HG02970 (cell line): ENCODE data around the gene HEPH.
"Not testable (repeated sequence)": the region's sequence is repeated elsewhere in the genome, so short reads cannot be mapped to it uniquely, and the experiment has no call there.

Experiments used
- ATAC-seq: cut with Tn5 transposase; IDR thresholded peaks from one replicate; pipeline ENCODE4 v1.9.1; 2021; ENCODE audit warnings: mild to moderate bottlenecking, moderate library complexity, moderate number of reproducible peaks; ENCODE audit not compliant: unreplicated experiment, low FRiP score

Gene HEPH

GRCh38 chrX:66163849-66164411, at the start of gene HEPH:
Gene HEPH (plus strand): TSS chrX:66164247. CDS start chrX:66170571, 6,324 bp downstream.
- ATAC-seq = no peak

- not testable (repeated sequence) for ATAC-seq
These were observed 45.3 kb upstream of the HEPH start for GRCh38 chrX:66118722-66119121.

DNA sequence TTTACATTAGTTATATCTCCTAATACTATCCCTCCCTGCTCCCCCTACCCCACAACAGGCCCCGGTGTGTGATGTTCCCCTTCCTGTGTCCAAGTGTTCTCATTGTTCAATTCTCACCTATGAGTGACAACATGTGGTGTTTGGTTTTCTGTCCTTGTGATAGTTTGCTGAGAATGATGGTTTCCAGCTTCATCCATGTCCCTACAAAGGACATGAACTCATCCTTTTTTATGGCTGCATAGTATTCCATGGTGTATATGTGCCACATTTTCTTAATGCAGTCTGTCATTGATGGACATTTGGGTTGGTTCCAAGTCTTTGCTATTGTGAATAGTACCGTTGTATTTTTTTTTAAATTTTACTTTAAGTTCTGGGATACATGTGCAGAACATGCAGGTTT, 42.7 kb upstream of the HEPH start:
- ATAC-seq = not testable (repeated sequence)

GRCh38 chrX:66126662-66127061, 37.4 kb upstream of the HEPH start:
- no peak for ATAC-seq

GRCh38 chrX:66130469-66130868, 33.6 kb upstream of the HEPH start:
- no peak for ATAC-seq

DNA sequence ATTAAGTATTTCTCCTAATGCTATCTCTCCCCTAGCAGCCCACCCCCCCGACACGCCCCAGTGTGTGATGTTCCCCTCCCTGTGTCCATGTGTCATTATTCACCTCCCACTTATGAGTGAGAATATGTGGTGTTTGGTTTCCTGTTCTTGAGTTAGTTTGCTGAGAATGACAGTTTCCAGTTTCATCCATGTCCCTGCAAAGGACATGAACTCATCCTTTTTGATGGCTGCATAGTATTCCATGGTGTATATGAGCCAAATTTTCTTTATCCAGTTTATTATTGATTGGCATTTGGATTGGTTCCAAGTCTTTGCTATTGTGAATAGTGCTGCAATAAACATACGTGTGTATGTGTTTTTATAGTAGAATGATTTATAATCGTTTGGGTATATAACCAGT, 28.8 kb upstream of the HEPH start:
- not testable (repeated sequence) for ATAC-seq

DNA sequence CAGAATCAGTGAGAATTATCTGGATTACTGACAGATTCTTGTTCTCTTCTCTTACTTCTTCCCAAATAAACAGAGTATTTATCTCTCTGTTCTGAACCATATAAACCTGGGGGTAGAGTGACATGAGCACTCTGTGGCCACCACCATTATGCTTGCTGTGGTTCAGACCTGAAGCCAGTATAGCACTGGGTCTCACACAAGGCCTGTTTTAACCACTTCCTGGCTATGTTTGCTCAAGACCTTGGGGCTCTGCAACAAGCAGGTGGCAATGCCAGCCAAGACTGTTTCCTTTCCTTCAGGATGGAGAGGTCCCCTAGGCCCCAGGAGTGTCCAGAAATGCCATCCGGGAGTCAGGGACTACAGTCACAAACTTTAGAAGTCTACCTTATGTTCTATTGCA, 21.7 kb upstream of the HEPH start:
- no peak for ATAC-seq

DNA sequence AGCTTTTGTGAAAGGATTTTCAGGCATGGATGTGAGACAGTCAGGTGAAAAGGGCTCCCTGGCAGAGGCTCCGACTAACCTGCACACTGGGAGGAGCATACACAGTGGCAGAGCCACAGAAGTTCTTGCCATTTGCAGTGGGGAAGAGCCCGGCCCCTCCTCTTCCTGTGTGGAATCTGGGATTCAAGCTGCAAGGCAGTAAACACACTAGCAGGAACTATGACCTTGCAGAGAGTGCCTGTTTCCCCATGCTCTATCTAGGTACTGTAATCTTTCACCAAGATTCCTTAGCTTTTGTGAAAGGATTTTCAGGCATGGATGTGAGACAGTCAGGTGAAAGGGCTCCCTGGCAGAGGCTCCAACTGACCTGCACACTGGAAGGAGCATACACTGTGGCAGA, 19.8 kb upstream of the HEPH start:
- no peak for ATAC-seq

- no peak for ATAC-seq
These were observed 14.5 kb upstream of the HEPH start for GRCh38 chrX:66149519-66149918.

GRCh38 chrX:66150163-66150562, 13.9 kb upstream of the HEPH start:
- no peak for ATAC-seq

DNA sequence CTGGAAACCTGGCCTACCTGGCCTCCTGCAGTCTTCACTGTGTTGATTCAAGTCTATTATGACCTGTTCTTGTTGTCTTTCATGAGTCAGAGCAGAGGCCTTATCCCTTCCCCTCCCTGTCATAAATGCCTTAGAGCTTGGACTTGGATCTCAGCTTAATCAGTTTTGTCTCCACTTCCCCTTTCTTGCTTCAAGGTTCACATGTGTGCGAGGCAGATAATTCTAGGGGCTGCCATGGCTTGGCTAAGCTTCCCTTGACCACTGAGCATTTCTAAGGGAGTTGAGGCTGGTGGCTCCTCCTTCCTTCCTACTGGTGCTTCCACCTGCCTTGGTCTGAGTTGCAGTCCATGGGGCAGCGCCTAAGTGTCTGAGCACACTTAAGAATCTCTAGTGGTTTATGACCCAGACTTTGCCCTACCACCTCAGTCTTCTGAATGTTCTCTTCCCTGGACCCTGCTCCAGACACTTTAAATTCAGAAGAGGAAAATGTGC, 1.7 kb upstream of the HEPH start:
- no peak for ATAC-seq

- no peak for ATAC-seq
These were observed 600 bp upstream of the HEPH start for GRCh38 chrX:66163447-66163846.

GRCh38 chrX:66164470-66164869, 423 bp downstream of the HEPH start:
- ATAC-seq = no peak

- no peak for ATAC-seq
These were observed 884 bp downstream of the HEPH start for GRCh38 chrX:66164931-66165330.

DNA sequence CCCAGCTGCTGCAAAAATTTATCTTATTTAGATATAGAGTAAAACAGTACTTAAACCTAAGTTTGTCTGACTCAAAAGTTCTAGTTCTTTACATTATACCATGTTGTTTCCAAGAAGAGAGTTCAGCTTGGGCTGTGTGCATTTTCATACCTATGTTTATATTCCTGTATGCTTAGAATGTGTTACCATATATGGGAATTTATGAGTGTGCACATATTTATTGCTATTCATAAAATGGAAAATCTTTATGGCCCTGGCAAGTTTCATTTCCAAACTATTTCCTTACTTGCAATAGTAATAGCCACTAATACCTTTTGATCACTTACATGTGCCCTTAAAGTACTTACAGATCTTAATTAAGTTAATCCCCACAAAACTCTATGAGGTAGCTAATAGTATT, 2.6 kb downstream of the HEPH start:
- ATAC-seq = no peak

- ATAC-seq = no peak
These were observed 3.4 kb downstream of the HEPH start for GRCh38 chrX:66167431-66167830.

- ATAC-seq = no peak
These were observed 12.1 kb downstream of the HEPH start for GRCh38 chrX:66176134-66176533.

DNA sequence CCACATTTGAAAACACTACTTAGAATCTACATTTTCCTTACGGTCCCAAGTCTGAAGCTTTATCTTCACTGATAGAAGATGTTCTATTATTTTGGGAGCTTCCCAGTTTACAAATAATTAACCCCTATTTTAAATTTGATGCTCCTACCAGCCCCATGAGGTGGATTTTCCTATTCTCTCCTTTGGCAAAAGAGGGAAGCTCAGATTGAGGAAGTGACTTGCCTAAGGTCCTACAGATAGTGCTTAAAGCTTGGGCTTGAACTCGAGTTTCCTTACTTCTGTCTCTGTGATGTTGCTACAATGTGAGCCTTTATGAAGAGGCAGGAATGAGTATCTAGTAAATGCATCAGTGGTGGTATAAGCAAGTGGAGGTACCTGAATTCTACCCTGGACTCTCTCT, 27.5 kb downstream of the HEPH start:
- no peak for ATAC-seq

- no peak for ATAC-seq
These were observed 29.8 kb downstream of the HEPH start for GRCh38 chrX:66193821-66194220.

GRCh38 chrX:66200050-66200664, 36.1 kb downstream of the HEPH start:
- ATAC-seq = no peak

DNA sequence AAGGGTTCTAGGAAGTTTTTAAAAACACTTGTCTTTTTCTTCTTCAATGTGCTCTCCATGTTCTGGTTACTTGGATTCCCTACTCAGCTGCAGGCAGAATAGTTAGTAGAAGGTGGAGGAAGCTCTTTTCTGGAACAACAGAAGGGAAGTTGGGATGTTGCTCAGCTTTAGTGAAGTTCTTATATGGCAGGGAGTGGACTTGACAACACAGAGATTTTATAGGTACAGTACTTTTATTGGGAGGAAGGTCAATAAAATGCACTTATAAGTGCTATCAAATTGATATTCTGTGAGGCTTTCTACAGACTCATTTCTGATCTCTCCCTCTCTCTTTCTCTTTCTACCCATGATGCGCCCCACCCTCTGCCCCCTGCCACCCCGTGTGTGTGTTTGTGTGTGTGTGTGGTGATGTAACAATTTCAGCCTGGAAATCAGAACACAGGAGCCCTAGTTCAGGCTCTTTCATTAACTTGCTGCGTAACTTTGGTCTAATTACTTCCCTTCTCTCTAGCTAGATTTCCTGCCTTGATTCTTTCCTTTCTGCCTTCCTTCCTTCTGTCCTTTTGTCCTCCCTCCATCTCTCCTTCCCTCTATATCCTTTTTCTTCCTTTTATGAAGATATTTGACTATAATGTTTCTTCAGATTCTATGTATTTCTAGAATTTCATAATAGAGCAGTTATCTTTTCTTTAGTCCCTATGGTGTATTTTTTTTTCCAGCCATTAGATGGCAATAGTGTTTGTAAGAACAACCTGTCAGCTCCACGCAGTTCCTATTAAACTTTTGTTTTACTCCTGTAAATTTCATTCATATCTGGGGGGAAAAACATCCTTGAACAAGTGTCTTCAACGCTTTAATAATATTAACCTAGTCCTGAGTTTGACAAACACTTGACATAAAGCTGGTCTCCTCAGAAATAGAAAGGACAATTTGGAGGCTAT, 37.1 kb downstream of the HEPH start:
- no peak for ATAC-seq
